GM21737 (cell line): ENCODE data around the gene SND1.

Experiments
- ATAC-seq: cut with Tn5 transposase; IDR thresholded peaks from one replicate; pipeline ENCODE4 v1.9.1; 2021; ENCODE audit warnings: mild to moderate bottlenecking, moderate library complexity; ENCODE audit not compliant: unreplicated experiment

SND1 gene

DNA sequence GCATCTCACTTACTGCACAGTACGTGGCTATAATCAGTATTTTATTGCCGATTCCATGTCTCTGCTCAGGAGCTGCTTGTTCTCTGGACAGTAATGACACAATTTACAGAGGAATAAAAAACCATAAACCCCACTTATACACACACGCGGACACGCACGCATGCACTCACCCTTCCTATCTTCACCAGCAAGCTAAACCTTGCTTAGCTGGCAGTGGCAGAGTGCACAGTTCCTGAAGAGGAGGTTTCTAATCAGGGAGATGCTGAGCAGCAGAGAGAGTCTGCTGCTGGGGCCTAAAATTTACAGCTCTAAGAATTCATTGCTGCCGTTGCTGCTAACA, 66.3 kb downstream of the SND1 start:
- ATAC-seq = no peak

DNA sequence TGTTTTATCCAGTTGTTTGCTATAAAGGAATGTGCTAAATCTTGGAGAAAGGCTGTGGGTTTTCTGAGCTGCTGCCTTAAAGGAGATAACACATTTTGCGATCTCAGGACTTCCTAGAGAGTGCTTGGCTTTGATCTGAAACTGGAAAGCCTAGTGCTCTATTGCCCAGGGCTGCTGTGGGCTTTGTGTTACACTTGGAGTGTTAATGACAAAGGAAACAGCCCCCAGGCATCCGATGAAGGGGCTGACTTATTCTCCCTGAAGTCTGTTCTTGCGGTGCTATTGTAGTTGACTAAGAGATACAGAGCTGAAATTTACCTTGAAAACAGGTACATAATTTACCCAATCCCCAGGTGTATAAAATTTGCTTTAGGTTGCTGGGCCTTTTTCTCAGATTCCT, 74.5 kb downstream of the SND1 start:
- no peak for ATAC-seq

DNA sequence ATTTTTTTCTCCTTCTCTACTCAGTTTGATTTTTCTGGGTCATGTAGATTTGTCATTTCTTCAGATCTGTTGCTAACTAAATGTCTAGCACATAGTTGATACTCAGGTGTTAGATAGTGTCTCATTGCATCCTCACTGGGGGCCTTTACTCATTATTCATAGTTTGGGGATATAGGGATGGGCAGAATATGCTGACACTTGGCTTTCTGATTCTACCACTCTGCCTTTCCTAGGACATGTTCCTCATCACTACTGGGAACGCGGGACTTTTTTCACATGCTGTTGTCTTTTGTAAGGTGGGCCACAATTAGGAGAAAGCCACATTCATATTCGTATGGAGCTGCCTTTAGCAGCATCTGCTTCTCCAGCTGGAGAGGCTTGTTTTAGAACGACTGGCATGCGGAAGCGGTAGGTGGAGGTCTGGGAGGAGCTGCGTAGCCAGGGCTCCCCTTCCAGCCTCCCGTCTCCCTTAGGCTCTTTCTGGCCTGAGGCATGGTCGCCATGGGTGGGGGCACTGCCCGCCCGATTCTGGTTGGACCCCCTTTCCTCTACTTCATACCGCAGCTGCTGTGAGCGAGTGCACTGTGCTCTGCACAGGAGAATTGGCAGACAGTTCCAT, 78.8 kb downstream of the SND1 start:
- no peak for ATAC-seq

DNA sequence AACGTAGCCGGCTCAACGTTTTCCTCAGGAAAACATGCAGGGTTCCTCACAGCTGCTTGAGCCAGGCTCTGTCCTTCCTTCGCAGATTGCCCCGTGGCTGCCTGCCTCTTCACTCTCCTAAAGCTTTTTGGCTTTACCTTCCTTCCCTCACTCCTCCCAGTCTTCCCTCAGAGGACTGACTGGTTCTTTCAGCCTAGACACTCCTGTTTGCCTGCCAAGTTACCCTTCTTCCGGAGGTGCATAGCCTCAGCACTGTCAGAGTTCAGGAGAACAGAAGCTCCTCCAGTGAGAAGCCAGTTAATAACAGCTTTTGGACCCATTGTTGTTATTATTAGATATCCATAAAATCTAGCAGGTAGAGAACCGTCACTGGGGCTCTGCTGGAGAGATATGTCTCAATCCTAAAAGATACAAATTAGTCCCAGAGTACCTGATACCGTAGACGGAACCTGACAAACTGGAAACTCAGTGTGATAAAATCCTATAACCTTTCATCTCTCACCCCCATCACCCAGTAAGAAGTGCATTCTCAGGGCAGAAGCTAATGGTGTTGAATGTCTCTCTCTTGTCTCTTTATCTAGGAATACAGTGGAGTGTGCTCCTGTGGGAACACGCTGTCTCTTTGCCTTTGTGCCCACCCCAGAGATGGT, 79.6 kb downstream of the SND1 start:
- no peak for ATAC-seq

DNA sequence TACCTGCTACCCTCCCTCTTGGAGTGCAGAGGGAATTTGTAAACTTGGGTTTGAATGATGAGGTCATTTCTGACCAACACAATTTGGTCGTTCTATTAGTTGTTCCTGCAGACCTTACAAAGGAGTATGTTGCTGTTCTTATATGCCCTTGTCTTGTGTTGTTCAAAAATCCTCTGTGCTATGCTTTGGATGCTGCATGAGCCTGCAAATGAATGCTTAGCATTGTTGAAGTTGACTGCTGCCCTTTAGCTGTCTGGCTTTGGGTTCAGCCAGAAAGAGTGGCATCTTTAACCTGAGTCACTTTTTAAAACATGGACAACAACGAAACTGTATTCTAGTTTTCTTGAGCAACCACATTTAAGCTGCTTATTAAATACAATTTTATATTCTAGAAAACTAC, 80.3 kb downstream of the SND1 start:
- no peak for ATAC-seq

DNA sequence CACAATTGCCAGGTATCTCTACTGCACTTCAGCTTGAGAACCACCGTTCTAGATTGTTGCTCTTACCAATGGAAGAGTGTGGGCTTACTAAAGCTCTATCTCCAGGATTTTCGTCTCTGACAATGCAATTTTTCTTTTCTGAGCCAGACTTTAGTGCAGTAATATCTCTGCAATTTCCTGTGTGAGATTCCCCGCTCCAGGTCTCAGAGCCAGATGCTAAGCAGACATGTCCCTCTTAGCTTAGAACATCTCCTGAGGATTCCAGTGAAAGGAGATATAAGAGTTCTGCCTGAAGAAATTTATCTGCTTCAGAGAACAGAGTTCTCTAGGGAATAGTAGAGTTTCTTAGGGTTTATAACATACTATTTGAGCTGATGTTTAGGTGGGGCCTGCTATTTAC, 82.0 kb downstream of the SND1 start:
- ATAC-seq = no peak

DNA sequence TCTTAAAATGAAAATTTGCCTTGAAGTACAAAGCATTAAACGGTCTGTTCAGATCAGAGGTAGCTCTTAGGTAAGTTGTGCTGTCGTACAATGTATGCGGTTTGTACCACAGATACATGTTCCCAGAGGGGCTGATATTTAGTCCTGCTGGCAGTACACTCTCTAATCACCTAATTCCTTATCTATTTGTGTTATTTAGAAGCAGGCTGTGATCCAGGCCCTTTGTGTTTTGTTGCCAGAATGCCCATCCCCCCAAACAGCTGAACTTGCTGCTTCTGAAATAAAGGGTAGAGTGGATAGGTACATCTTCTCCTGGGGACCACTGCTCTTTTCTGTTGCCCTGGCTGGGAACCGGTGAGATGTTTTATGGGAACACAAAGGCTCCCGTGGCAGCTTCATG, 84.5 kb downstream of the SND1 start:
- ATAC-seq = no peak

DNA sequence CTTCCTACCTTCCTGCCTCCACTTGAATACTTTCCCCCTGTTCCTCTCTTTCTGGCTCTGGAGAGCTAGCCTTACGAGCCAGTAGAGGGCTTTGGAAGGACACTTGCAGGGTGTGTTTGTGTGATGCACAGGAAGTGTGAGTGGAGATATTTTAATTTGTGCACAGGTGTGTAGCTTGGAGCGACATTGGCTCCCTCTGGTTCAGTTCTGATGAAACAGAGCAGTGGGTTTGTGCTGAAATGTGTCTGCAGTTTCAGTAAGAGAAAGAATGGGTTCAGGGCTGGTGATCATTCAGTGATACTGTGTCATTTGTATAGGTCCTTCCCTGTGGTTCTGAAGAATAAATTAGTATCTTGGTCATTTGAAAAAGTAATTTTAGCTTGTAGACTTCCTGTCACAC, 86.9 kb downstream of the SND1 start:
- ATAC-seq = no peak

DNA sequence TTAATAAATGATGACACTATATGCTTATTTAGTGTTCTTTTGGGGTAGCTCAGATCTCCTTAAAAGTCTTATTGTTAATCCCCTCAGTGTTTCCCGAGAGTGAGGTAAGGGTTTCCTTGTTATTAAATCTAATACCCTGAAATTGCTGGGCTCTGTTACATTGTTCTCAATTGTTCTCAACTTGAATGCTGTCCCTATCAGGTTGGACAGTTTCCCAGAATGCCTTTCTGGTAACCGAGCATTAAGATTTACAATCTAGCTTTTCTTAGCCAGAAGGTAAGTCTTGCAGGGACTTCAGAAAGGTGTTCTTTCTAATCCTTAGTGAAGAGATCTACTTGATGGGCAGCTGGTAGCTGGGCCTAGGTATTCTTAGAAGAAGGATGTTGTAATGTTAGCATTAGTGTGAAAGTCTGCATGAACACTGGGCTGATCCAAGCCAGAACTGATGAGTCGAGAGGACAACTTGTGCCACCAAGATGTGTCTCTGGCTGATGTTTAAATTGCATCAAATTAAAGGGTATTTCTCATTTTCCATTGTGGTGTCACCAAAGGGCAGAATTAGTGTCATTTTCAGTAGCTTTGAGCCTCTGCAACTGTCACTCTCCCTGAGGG, 89.9 kb downstream of the SND1 start:
- ATAC-seq = no peak

DNA sequence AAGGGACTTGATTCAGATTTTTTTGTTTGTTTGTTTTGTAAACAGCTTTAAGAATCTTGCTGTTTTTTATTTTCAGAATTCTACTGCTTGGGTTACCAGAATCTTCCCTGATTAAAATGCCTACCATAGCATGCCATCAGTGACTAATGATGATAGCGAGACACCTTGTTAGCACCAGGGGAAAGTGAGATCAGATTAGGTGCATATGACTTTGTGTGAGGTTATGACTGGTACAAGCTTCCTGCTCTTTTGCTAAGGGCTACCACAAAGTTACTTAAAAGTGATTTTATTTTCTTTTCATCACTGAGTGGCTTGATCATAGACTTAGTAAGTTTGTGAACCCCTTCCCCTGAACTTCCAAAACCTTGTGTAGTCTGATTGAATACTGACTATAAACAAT, 93.5 kb downstream of the SND1 start:
- no peak for ATAC-seq

DNA sequence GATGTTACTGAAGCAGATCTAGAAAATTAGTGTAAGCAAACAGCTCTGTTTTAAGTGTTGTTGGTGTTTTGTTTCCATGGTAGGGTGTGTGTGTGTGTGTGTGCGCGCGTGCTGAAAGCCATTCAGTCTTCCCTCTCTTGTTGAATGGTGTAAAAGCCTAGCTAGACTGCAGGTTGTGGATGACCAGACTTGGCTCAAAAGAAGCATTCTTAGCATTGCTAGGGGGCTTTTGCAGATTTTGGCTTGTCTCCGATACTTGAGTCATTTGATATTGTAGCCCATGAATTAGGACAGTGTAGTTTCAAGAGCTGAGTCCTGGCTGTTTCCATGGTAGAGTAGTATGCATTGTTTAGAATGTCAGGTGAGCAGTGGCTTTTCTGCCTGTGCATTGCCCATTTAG, 99.1 kb downstream of the SND1 start:
- ATAC-seq = no peak

DNA sequence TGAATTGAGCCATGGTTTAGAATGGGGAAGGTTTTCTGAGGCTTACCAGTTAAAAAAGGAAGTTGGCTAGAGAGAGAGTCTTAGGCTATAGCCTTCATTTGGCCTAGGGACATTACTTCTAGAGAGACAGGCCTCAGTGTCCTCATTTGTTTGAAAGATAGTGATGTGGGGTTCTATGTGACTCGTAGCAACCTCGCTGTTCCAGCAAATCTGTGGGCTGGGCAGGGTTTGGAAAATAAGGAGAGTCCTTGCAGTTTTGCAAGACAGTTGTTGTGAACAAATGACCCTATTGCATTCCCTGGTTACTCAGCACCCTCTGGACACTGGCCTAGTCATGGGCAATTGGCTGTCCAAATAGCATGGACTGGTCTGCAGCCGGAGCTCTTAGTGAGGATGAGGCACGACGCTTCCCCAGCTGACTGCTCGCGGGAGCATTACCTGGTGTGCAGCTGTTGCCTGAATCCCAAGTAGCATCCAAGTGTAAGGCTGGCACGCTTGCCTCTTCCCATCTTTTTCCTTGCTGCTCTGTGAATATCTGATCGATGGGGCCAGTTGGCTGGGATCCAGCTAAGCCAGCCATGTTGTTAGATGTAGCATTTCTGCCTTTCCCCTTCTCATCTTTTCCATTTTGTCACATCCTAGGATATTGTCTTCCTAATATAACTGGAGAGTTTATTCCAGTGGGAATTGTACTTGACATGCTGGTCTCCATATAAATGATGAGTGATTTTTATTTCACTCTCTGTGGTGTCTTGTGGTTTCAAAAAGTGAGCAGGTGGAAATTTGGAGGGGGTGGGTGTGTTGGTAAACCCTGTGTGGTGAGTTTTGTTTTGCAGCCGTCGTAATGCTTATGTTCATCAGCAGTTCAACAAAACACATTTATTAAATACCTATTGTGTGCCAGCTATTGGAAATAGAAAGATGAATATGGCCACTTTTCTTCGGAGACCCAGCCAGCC, 99.8 kb downstream of the SND1 start:
- no peak for ATAC-seq

DNA sequence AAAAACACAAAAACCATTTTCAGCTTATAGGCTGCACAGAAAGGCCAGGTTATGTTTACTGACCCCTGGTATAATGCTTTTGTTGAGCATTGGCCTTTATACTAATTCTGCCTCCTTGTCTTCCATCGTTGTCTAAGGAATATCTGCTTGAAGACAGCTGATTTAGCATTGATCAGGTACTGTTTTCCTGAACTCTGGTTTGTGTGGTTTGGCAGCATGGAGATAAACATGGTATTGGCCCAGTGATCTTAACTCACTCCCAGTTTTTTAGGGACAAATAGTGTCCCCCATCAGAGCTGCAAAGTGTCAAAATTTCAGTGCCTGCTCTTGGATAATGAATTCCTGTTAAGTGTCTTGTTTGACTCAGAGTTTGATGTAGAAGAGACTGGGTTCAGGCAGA, 100.8 kb downstream of the SND1 start:
- no peak for ATAC-seq

DNA sequence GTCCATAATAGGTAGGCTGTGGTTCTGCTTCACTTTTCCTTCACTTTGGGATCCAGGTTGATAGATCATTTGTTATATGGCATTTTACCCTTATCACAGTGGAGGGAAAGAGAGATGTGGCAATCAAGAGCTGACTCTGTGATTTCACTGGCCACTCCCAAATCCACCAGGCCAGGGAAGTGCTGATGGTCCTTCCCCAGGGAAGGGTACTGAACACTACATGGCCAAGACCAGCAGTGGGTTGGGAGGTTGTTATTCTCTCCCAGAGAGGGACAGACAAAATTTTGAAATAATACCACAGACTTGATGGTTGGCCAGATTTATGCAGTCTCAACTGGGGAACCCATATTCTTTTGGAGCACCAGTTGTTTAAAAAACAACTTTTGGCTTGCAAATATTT, 102.5 kb downstream of the SND1 start:
- ATAC-seq = no peak

DNA sequence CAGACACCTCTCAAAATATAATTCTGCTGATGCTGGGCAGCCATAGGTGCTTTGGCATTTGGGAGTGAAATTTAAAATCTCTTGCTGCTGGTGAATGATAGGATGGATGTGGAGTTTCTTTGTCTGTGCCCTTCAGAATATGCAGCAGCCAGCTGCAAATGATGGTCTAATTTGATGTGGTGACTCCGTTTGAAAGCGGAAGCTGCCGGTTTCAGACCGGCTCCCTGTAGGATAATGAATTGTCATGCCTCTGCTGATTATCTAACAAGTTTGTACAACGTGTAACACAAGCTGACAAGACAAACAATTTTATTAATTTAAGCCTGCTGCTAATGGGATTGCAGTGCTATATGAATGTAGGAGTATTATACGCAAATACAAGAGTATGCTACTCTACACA, 103.5 kb downstream of the SND1 start:
- ATAC-seq = no peak

DNA sequence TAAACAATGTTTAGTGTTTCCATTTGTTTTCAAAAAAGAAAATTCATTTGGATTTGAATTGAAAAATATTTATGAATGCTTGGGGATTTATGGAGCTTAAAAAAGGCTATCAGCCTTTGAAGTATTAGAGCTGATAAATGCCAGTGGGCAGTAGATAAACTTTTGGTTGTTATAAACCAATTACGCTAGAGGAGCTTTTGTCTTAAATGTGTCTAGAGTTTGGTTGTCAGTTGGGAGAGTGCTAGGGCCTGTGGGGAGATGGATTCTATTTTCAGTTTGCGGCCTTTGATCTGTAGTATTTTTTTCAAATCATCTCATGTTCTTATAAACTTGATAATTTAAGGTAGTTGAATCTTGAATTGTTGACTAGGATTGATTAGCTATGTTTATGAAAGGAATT, 104.0 kb downstream of the SND1 start:
- no peak for ATAC-seq

DNA sequence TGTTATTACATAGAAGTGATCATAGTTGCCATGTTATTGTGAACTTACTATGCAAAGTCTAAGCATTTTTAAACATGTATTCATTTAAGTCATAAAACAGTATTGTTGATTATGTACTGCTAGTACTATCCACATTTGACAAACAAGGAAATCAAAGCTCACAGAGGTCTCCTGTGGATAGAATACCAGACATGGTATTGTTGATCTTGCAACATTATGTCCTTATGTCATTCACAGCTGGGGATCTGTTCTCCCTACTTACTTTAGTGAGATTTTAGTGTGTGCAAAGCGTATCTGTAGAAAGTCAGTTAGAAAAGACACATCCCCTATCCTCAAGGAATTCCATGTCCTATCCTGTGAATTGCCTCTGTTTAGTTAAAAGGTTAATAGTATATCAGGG, 106.1 kb downstream of the SND1 start:
- ATAC-seq = no peak

DNA sequence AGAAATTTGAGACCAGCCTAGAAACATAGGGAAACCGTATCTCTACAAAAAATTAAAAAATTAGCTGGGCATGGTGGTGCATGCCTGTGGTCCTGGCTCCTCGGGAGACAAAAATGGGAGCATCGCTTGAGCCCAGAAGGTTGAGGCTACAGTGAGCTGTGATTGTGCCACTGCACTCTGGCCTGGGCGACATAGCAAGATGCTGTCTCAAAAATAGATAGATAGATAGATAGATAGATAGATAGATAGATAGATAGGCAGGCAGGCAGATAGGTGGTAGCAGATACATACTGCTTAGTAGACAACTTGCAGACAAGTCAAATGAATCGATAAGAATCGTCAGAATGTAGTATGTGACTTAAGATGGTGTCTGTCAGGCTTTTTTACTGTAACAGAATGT, 106.9 kb downstream of the SND1 start:
- no peak for ATAC-seq

DNA sequence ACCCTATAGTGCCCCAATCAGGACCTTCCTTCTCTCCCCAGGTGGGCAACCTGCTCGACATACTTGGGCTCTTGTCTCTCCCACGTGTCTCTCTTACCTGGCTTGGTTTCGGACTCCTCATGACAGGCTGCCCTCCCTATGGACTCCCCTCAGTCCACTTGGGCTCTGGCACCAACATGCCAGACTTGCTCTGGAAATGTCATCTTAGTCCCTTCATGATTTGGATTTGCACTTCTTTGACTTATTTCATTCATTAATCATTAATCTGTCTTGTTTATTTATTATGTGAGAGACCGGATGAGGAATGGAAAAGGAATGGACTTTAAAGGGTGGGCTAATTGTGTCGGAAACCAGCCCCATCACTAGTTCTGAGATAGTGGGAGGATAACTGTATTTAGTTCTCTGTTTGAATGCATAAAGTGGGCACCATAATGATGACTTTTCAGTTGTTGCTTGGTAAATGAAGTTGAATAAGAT, 108.0 kb downstream of the SND1 start:
- no peak for ATAC-seq

DNA sequence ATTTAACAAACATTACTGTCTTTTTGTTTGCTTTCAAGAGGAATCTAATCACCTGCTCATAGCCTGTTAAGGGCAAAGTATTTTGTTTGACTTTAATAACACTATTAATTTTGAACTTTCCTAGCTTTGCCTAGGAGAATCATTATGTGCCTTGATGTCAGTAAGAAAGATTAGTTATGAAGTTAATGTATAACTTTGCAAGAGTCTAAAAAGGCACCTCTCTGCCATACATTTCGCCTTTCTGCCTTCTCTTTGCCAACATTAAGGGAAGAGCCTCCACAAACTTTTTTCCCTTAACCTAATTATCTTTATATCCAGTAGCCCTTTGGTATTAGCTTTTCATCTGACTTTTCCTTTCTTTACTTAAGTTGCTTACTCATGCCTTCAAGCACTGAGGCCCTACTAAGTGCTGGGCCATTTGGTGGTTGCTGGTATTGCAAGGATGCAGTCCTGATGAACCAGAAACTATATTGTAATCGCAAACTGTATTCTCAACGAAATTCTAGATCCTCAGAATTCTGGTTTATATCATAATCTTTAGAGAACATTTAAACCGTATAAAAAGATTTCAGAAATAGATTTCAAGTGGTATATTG, 108.5 kb downstream of the SND1 start:
- no peak for ATAC-seq

DNA sequence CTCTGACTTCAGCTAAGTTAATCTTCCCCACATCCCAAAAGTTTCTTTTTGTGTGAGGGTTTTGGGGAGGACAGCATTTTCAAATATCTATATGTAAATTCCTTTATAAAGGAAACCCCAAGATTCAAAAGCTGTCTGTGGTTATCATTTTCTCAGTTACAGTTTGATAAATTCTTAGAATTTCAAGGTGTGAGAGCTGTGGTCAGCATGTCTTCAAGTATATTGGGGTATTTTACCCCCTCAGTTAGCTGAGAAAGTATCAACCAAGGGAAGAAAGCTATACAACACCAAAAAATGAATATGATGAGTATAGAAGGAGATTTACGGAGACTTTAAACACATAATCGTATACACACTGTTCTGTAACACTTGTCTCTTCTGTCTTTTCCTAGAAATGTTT, 109.2 kb downstream of the SND1 start:
- no peak for ATAC-seq
